ENCODE measurements around the gene FRS2.
"Not testable (repeated sequence)": the region's sequence is repeated elsewhere in the genome, so short reads cannot be mapped to it uniquely, and the experiment has no call there.

FRS2 gene, protein sequence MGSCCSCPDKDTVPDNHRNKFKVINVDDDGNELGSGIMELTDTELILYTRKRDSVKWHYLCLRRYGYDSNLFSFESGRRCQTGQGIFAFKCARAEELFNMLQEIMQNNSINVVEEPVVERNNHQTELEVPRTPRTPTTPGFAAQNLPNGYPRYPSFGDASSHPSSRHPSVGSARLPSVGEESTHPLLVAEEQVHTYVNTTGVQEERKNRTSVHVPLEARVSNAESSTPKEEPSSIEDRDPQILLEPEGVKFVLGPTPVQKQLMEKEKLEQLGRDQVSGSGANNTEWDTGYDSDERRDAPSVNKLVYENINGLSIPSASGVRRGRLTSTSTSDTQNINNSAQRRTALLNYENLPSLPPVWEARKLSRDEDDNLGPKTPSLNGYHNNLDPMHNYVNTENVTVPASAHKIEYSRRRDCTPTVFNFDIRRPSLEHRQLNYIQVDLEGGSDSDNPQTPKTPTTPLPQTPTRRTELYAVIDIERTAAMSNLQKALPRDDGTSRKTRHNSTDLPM

DNA sequence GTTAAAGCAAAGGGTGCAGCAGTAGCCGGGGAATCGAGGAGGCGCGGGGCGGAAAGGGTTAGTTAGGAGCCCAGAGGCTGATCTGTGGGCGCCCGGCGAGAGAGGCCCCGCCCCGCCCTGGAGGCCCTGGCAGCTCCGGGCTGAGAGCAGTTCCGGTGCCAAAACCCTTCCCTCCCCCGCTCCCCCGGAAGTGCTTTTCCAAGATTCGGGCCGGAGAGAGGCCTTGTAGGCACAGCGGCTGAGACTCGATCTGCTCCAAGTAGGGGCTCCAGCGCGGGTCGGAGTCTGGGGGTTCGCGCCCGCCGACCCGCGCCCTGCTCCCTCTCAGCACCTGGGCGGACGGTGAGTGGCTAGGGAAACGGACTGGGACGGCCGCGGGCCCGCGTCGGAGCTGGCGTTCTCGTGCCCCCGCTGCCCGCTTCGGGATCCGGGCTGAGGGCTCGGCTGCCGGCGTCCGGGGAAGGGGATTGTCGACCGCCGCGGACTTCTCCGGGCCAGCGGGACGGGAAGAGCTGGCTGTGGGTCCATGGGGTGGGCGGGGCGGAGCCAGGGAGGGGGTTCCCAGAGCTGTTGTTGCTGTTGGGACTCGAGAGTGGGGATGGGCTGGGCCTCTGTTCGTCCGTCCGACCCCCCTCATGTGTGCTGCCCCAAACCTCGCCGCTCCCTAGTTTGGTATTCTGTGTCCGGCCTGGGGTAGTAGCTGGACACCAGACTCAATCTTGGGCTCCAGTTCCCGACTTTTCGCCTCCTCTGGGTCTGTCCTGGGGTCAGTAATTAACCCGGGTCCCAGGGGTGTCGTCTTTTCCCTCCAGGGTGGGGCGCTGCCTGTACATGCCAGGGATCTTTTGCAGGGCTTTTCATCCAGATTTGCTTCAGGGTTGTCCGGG lies at the start of gene FRS2:
FRS2 (plus strand) TSS at position 200 of the 887 bp plus-strand sequence. CDS start 98,643 bp downstream, outside the sequence.
- peak; percentile 92 for DNase-seq

DNA sequence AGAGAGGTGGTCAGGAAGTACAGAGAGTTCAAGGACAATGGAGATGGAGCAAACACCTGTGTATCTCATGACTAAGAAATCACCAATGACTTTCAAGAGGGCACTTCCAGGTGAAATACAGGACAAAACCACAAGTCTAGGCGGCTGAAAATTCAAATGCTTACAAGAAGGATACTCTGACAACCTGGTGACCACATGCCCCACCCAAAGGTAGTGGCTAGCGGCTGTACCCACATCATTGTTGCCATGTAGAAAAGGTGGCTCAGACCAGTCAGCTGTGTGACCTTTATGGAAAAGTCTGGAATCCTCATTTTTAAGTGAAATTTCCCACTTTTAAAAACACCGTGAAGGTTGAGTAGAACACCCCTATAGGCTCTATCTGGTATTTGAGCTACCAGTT lies 48.6 kb upstream of the FRS2 start:
- DNase-seq = no peak

DNA sequence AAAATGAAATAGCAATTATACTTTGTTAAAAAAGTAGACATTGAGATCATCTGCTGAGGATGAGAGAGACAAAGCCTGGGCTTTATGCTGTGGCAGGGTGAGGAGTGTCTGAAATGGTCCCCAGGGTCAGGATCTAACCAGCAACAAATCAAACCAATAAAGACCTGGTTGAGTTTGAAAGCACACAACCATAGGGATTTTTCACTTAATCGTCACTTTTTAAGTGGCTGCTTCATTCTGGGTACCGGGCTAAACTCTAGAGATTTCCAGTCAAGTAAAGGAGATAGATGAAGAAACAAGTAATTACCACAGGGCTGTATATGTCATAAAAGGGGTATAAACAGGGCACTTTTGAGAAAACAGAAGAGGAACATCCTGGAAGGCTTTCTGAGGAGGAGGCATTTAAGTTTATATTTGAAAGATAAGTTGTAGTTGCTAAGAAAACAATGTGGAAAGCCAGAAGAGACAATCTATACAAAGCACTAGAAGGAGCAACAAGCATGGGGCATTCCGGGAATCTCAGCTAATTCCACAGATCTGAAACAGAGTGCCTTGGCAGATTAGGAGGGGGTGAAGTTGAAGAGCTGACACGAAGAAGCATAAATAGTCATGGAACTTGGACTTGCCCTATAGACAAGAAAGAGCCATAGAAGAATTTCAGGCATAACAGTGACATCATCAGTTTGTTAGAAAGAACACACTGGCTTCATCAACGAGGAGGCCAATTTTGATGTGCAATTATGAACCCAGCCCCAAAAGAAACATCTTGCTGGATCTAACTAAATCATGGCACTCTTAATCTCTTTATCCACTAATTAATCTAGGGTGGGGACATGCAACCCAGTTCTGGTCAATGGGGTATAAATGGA lies 46.9 kb upstream of the FRS2 start:
- DNase-seq = no peak

DNA sequence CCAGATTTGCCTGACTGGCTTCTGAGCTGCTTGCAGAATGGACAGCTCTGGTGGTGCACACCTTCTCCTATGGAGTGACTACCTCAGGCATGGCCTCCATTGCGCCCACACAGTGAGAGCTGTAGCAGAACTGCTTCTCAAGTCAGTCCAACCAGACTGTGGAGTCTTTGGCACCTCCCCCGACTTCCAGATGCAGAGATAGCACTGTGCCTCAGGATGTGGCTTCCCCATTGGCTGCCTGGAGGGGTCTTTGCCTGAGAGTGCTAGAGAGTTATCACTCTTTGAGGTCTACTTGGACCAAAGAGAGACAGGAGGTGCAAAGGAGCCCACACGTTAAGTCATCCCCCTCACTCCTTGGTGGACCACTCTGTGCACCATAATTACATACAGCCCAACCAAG lies 44.8 kb upstream of the FRS2 start:
- DNase-seq = no peak

DNA sequence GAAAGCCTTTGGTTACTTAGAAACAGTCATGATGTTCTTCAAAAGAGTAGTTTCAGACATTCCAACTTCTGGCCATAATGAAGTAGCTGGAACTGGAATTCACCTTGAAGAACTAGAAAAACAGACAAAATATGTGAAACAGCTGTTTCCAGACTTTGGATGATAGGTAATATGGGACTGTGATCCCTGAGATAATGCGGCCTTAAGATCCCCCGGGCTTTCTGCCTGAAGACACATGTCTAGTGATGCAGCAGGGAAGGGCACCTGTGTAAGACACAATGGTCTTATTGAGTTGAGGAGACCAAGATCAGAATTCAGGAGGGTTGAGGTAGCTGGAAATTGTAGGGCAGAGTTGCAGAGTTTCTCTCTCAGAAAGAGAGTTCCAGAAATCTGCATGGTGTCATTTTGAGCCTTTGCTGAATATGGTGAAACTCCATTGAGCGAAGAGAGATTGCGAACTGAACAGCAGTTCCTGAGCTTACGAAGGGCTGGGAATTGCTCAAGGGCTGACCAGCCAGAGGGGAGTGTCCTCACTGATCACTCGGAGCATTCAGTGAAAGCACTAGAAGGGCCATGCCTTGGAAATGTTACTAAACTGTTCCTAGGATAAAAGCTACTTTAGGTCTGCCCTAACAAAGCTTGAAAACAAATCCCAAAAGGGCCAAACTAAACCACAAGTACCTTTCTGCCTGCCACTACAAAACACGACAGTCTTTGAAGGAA lies 41.7 kb upstream of the FRS2 start:
- no peak for DNase-seq

DNA sequence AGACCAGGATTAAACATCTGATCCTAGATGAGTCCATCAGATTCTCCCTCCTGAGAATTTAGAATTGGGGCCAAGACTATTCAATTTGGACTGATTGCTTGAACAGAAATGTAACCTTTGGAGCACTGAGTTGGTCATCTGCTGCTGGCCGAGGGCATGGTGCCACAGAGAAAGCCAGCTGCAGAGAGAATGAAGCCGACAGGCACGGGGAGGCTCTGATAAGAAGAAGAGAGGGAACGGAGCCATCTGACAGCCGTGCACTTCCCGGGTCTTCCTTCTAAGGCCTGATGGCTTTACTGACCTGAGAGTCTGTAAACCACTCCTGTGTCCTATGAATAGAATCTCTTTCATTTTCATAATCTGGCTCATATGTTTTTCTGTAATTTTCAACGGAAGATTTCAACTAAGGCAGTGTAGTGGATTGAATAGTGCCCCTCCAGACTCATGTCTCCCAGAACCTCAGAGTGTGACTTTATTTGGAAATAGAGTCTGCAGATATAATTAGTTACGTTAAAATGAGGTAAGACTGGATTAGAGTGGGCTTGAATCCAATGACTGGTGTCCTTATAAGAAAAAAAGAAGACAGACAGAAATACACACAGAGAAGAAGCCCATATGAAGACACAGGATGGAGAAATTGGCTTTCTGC lies 39.1 kb upstream of the FRS2 start:
- DNase-seq = no peak

DNA sequence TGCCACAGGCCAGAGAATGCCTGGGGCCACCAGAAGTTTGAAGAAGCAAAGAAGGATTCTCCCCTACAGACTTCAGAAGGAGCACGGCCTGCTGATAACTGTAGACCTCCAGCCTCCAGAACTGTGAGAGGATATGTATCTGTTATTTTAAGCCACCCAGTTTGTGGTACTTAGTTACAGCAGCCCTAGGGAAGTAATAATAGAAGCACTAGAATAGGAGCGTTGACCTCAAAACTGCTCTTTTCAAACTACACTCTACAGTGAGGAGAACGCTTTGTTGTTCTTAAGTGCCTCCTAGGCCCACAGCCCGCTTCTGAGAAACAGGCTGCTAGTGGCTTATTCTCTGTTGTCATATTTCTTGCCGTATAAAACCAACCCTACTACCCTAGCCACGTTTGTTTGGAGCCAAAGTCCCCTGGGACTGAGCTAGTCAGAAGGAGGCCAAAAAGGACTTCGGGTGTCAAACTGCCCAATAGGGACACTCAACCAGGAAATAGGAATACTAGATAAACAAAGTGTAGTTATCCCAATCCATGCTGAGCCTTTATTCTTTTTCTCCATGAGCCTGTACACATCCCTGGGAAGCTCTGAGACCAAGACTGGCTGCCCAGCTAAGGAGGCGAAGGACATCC lies 38.5 kb upstream of the FRS2 start:
- no peak for DNase-seq

DNA sequence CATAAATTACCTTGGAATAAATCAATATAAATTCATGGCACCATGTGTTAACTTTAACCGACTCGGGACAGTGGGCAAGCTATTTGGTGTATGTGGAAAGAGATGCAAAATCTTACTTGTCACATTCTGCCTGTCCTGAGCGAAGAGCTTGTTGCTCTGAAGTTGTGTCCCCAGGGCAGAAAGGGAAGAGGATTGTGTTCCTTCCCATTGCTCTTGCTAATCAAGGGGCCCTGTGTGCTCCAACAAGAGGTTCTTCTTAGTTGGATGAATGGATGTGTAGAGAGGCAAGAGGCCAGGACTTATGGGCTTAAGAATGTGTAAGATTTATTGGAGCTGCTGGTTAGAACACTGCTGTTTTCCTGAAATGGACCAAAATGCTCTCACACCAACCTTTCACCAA lies 36.5 kb upstream of the FRS2 start:
- DNase-seq = no peak

DNA sequence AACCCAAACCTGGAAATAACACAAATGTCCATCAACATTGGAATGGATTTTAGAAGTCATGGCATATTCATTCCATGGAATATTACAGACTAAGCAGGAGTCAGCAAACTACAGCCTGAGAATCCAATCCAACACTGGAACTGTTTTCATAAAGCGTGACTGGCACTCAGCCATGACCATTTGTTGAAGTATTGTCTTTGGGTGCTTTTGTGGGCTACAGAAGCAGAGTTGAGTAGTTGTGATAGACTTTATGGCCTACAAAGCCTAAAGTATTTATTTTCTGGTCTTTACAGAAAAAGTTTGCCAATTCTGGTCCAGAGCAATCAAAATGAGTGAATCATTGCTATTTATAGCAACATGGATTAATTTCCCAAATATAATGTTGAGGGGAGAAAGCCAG lies 34.5 kb upstream of the FRS2 start:
- no peak for DNase-seq

DNA sequence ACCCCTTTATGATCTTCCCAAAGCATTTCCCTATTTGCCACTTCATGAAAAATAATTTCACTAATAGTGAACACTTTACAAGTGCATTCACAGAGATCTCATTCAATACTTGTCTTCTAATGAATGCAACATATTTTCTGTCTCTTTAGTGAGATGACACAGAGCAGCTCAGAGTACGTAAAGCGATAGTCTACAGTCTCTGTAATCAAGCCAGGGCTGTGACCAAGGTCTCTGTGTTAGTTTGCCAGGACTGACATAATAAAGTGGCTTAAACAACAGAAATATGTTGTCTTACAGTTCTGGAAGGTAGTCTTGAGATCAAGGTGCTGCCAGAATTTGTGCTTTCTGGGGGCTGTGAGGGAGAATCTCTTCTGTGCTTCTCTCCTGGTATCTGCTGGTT lies 33.1 kb upstream of the FRS2 start:
- no peak for DNase-seq

DNA sequence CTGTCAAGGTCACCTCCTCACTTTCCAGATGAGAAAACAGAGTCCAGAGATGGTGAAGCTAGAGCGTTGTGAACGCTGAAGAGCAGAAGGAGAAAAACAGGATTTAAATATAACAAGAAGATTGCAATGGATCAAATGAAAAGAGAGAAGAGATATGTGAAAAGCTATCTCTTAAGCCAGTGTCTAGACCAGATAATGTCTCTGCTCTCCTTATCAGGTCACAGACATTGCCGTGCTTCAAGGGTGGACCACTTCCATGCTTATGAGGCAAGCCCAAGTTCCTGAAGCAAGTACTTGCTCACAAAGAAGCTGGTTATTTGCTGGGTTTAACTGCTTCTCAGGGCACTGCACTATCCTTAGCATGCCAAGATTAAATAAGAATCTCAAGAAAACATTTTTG lies 31.6 kb upstream of the FRS2 start:
- no peak for DNase-seq

DNA sequence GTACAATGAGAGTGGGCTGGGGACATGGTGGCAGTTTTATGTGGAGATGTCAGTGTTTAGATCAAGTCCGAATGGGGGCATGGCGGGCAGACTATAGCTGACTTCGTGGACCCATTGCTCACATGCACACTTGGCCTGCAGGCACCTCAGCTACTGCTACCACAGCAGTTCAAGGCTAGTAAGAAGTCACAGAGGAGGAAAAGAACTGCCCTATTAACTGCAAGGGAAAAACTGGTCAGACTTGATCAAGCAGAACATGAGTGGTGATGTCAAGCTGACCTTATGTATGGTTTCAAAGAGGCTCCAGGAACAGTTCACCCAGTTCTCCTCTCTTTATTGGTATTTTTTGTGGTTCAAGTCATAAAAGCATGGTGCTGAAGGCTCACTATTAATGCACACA lies 30.2 kb upstream of the FRS2 start:
- no peak for DNase-seq

DNA sequence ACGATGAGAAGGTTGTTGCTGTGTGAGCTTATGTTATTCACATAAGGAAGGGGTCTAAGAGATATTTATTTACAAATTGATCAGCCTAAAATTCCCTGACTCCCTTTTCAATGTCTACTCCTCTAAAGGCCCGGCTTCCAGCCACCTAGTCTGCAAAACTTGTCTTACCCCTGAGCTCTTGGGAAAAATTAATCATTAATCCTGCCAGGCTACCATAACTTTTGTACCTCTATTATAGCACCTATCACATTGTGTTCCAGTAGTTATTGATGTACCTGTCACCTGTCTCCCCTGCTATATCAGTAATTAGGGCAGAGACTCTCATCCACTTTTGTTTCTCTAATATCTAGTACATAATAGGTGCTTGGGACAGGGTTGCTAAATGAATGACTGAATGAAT lies 29.3 kb upstream of the FRS2 start:
- DNase-seq = no peak

DNA sequence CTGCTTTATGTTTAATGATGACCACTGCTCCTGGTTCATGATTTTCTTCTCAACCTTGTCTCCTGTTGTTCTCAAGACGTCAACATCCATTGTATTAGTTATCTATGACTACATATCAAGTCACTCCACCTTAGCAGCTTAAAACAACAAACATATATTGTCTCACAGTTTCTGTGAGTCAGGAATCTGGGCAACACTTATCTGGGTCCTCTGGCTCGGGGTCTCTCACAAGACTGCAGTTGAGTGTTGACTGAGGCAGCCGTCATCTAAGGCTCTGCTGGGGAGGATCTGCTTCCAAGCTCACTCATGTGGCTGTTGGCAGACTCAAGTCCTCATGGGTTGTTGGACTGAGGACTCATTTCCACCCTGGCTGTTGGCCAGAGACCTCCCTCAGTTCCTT lies 27.3 kb upstream of the FRS2 start:
- DNase-seq = no peak

DNA sequence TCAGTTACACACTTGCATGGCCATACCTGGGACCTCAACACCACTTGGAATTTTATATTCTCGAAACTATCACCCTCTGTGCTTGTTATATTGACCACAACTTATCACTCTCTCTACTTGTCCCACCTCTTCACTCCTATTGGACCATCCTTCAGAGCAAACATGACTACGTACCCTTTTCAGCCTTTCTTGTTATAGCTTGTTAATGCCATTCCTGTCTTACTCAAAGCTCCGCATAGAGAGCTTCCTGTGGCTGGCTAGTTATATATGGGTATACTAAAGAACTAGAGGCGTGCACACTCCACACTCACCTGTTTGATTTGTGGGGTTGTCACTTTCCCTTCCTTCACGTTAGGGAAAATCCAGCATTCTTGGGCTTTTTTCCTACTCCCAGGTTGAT lies 26.3 kb upstream of the FRS2 start:
- DNase-seq = no peak

DNA sequence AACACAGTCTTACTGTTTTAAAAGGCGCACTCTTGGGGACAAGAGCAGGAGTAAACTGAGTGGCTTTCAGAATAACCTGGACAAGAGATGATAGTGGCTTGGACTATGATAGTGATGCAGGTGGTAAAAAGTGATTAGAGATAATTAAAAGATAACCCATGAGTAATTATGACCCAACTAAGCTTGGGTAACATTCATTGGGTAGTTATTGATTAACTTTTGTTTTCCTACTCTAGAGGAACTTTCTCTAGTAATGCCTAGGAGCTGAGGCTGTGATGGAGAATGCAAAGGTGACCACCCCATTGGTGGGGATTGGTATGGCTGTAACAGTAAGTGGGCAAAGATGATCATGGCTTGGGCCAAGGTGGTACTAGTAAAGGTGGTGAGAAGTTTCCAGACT lies 22.3 kb upstream of the FRS2 start:
- DNase-seq = no peak

DNA sequence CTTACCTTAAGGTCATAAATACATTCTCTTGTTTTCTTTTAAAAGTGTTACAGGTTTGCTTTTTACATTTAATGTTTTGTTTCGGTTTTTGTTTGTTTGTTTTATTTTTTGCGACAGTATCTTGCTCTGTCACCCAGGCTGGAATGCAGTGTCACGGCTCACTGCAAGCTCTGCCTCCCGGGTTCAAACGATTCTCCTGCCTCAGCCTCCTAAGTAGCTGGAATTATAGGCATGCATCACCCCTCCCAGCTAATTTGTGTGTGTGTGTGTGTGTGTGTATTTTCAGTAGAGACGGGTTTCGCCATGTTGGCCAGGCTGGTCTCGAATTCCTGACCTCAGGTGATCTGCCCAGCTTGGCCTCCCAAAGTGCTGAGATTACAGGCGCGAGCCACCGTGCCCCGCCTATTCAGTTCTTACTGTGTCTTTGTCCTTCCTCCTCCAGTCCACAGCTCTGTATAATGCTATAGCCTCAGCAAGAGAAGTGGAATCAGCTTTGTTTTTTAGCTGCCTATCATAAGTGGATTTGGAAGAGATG lies 17.5 kb upstream of the FRS2 start:
- not testable (repeated sequence) for DNase-seq

DNA sequence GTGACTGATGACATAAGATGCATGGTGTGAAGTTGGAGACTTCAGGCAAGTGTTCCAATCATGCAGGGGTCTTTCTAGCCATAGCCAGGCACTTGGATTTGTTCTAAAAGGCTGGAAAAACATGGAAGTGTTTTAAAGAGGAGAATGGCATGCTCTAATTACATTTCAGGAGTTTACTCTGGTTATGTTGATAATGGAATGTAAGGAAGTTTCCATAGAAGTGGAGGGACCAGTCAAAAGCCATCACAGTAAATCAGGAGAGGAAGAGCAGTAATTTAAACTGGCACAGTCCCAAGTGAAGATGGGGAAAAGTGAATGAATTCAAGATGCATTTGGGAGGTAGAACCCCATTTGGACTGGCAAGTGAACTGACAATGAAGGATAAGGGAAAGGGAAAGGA lies 13.9 kb upstream of the FRS2 start:
- DNase-seq = no peak

DNA sequence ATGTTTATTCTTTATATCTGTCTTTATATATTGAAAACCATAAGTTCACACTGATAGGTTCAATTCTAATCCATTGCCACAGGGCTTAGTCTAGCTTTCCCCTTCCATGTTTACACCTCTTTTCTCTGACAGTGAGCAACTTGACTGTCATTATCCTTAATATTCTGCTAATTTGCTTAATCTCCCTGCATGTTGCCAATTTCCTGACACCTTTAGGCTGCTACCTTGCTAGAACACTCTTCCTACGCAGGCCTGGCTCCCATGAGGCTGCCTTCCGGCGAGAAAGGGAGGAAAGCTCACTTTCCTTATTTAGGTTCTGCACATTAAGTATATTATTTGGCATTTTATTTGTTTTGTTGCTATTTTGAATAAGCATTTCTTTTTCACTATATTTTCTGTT lies 12.8 kb upstream of the FRS2 start:
- no peak for DNase-seq

DNA sequence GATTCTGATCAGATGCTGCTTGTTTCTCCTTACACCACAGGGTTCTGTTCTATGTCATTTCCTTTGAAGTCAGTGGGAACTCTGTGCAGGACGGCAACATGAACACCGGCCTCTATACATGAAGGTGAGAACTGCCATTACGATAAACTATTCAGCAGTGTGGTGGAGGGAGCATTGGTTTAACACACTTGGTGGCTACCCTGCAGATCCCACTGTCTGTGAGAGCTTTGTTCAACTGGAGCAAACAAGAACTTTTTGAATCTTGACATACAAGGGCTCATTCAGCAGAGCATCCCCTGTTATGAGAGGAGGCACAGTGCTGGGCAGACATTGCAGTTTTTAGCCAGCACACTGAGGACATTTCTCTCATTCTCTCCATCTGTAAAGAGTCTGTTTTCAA lies 10.7 kb upstream of the FRS2 start:
- no peak for DNase-seq

DNA sequence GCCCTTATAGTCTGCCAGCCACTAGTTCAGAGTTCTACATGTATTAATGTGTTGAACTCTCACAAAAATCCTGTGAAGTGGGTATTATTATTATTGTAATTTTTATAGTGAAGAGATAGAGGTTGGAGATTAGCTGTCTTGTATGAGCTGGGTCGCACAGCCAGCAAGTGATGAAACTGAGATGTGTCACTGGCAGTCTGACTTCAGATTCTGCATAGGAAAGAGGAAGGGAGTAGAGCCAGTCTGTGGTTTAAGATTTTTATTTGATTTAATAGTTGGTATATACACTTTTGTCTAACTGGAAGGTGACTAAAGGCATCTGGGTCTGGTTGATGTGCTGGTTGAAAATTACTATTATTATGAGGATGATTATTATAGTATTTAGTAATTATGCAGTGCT lies 5.8 kb upstream of the FRS2 start:
- no peak for DNase-seq

Measured in HCEC 1CT (cell line).